ENCODE measurements around the gene CDC34. TPM values are rescaled to one million over a fixed set of nuclear protein-coding genes. Genes with fewer than 3 reads are reported as not detected.

CDC34 gene
- total RNA-seq, 1 donor from 2014 or later = 96.5 TPM

- H3K27me3 ChIP-seq (ENCODE audit: low read depth) = no peaks in the 10 kb centered on the region
- H3K36me3 ChIP-seq = peaks cover 42% of the 10 kb centered on the region
- H3K4me1 ChIP-seq = peaks cover 74% of the 10 kb centered on the region
- DNase-seq = no peak
- no peak for TF ChIP-seq CTCF (IDR thresholded peaks at IDR 0.05; ENCODE audit: borderline replicate concordance)
- H3K27ac ChIP-seq (replicated peaks) = peak overlapping the region; percentile 6
- no peak overlapping the region for H3K4me3 ChIP-seq
- intact Hi-C loops (cut with micrococcal nuclease) = no loop called here
- no peaks in the 10 kb centered on the region for H3K9me3 ChIP-seq (replicated peaks)
These were observed 3.7 kb downstream of the CDC34 start for GRCh38 chr19:535017-535835.

GRCh38 chr19:536031-536880 lies 4.7 kb downstream of the CDC34 start:
- Histone ChIP-seq H3K27ac (replicated peaks) (no peak overlapping the region), H3K4me3 (no peak overlapping the region), H3K36me3 (peaks cover 47% of the 10 kb centered on the region), H3K4me1 (peaks cover 63% of the 10 kb centered on the region), H3K27me3 (ENCODE audit: low read depth) (no peaks in the 10 kb centered on the region), H3K9me3 (replicated peaks) (no peaks in the 10 kb centered on the region)
- intact Hi-C loops (cut with micrococcal nuclease) = no loop called here
- DNase-seq = no peak
- TF ChIP-seq CTCF (IDR thresholded peaks at IDR 0.05; ENCODE audit: borderline replicate concordance) = no peak

GRCh38 chr19:536881-537404 lies 5.4 kb downstream of the CDC34 start:
- Histone ChIP-seq H3K9me3 (replicated peaks) (no peaks in the 10 kb centered on the region), H3K27me3 (ENCODE audit: low read depth) (no peaks in the 10 kb centered on the region), H3K36me3 (peaks cover 54% of the 10 kb centered on the region), H3K4me3 (no peak overlapping the region), H3K4me1 (peaks cover 60% of the 10 kb centered on the region), H3K27ac (replicated peaks) (no peak overlapping the region)
- intact Hi-C loops (cut with micrococcal nuclease) = no loop called here
- no peak for TF ChIP-seq CTCF (IDR thresholded peaks at IDR 0.05; ENCODE audit: borderline replicate concordance)
- DNase-seq = no peak

- H3K27me3 ChIP-seq (ENCODE audit: low read depth) = no peaks in the 10 kb centered on the region
- intact Hi-C loops (cut with micrococcal nuclease) = no loop called here
- H3K9me3 ChIP-seq (replicated peaks) = no peaks in the 10 kb centered on the region
- peaks cover 44% of the 10 kb centered on the region for H3K4me1 ChIP-seq
- H3K4me3 ChIP-seq = no peak overlapping the region
- DNase-seq = no peak
- peaks cover 64% of the 10 kb centered on the region for H3K36me3 ChIP-seq
- no peak for TF ChIP-seq CTCF (IDR thresholded peaks at IDR 0.05; ENCODE audit: borderline replicate concordance)
- H3K27ac ChIP-seq (replicated peaks) = no peak overlapping the region
These were observed 7.3 kb downstream of the CDC34 start for GRCh38 chr19:538641-539428.
